IMR-90 (cell line): ENCODE results near the gene NECAB2. TPM values are rescaled to one million over a fixed set of nuclear protein-coding genes. Genes with fewer than 3 reads are reported as not detected.

Experiments used
- ATAC-seq: fragments of 200-7000 bp; cut with Tn5 transposase; 2 replicates; pipeline ENCODE4 v1.9.1; 2020; ENCODE audit warnings: low read depth, mild to moderate bottlenecking, moderate library complexity
- BruUV-seq: library from RNA; stranded (reverse); fragments of 400-500 nt; replicated peaks from 2 replicates; lab custom pipeline; 2021; lab: Mats Ljungman, UMichigan
- CTCF ChIA-PET: fragments of 300-600 bp; formaldehyde crosslinking; extraction: SDS; loops from one replicate; lab custom pipeline; 2021; ENCODE audit warnings: antibody characterized with exemption; lab: Yijun Ruan, JAX
- POLR2A ChIA-PET: fragments of 300-600 bp; sonication (Branson Sonifier 250); formaldehyde crosslinking; loops from one replicate; lab custom pipeline; 2022; ENCODE audit warnings: antibody characterized with exemption; ENCODE audit not compliant: unreplicated experiment; lab: Charles Lee
- DNase-seq: peaks from one replicate; pipeline ENCODE4 v3.0.0; 2013
- H2AFZ ChIP-seq: replicated peaks from 2 replicates; pipeline ENCODE3; 2013; ENCODE audit warnings: low read length, mild to moderate bottlenecking; ENCODE audit not compliant: poor library complexity
- H2AK5ac ChIP-seq: 2 replicates; pipeline ENCODE4 v1.6.1; 2013; ENCODE audit warnings: low read depth, low read length, inconsistent platforms
- H2AK9ac ChIP-seq: replicated peaks from 2 replicates; pipeline ENCODE3; 2013; ENCODE audit warnings: mild to moderate bottlenecking, low read depth, low read length, moderate library complexity; ENCODE audit not compliant: poor library complexity
- H2BK120ac ChIP-seq: 2 replicates; pipeline ENCODE4 v1.6.1; 2013; ENCODE audit warnings: low read depth, low read length, inconsistent platforms
- H2BK15ac ChIP-seq: 3 replicates; pipeline ENCODE4 v1.6.1; 2013; ENCODE audit warnings: low read depth, low read length, inconsistent platforms
- H2BK20ac ChIP-seq: 2 replicates; pipeline ENCODE4 v1.6.1; 2013; ENCODE audit warnings: low read depth, mild to moderate bottlenecking, inconsistent platforms, low read length, moderate library complexity
- H2BK5ac ChIP-seq: 2 replicates; pipeline ENCODE4 v1.6.1; 2013; ENCODE audit warnings: mild to moderate bottlenecking, low read depth, low read length, inconsistent platforms; ENCODE audit not compliant: poor library complexity, severe bottlenecking
- H3K14ac ChIP-seq: replicated peaks from 2 replicates; pipeline ENCODE4 v1.6.1; 2013; ENCODE audit warnings: low read depth, low read length, inconsistent platforms
- H3K18ac ChIP-seq: 2 replicates; pipeline ENCODE4 v1.6.1; 2013; ENCODE audit warnings: low read depth, low read length, control low read depth
- H3K23ac ChIP-seq: 2 replicates; pipeline ENCODE4 v1.6.1; 2013; ENCODE audit warnings: low read depth, low read length, inconsistent platforms
- H3K27ac ChIP-seq: 2 replicates; pipeline ENCODE4 v1.5.1; 2013; ENCODE audit warnings: mild to moderate bottlenecking, control low read depth, low read length; ENCODE audit not compliant: insufficient read depth
- H3K27me3 ChIP-seq: 2 replicates; pipeline ENCODE4 v1.6.1; 2013; ENCODE audit warnings: low read length; ENCODE audit not compliant: control insufficient read depth, insufficient read depth
- H3K36me3 ChIP-seq: 2 replicates; pipeline ENCODE4 v1.6.1; 2013; ENCODE audit warnings: low read length, mixed read lengths; ENCODE audit not compliant: control insufficient read depth, insufficient read depth
- H3K4ac ChIP-seq: 2 replicates; pipeline ENCODE4 v1.6.1; 2013; ENCODE audit warnings: low read depth, low read length, inconsistent platforms
- H3K4me1 ChIP-seq: 2 replicates; pipeline ENCODE4 v1.6.1; 2013; ENCODE audit warnings: low read length, mixed read lengths; ENCODE audit not compliant: control insufficient read depth, insufficient read depth
- H3K4me2 ChIP-seq: 2 replicates; pipeline ENCODE4 v1.6.1; 2013; ENCODE audit warnings: low read depth, mild to moderate bottlenecking, control low read depth, low read length, moderate library complexity
- H3K4me3 ChIP-seq: 2 replicates; pipeline ENCODE4 v1.5.1; 2013; ENCODE audit warnings: low read depth, mild to moderate bottlenecking, control low read depth, low read length, moderate library complexity; ENCODE audit not compliant: insufficient read depth
- H3K56ac ChIP-seq: 2 replicates; pipeline ENCODE4 v1.6.1; 2013; ENCODE audit warnings: low read length, inconsistent platforms; ENCODE audit not compliant: insufficient read depth; ENCODE audit errors: extremely low read depth
- H3K79me1 ChIP-seq, 2 experiments: 2 replicates each; pipeline ENCODE4 v1.6.1; 2013; ENCODE audit warnings: low read length in 2 of 2, inconsistent platforms in 1 of 2, low read depth in 1 of 2
- H3K9ac ChIP-seq: 2 replicates; pipeline ENCODE4 v1.6.1; 2013; ENCODE audit warnings: low read depth, low read length, control low read depth
- H3K9me1 ChIP-seq: 2 replicates; pipeline ENCODE4 v1.6.1; 2013; ENCODE audit warnings: low read length, inconsistent platforms; ENCODE audit not compliant: insufficient read depth
- H3K9me3 ChIP-seq: 2 replicates; pipeline ENCODE4 v1.6.1; 2013; ENCODE audit warnings: low read length; ENCODE audit not compliant: control insufficient read depth, insufficient read depth
- H4K20me1 ChIP-seq: 2 replicates; pipeline ENCODE4 v1.6.1; 2013; ENCODE audit warnings: low read length, inconsistent platforms; ENCODE audit not compliant: insufficient read depth
- H4K5ac ChIP-seq: 2 replicates; pipeline ENCODE4 v1.6.1; 2013; ENCODE audit warnings: mild to moderate bottlenecking, low read depth, low read length, control low read depth
- H4K8ac ChIP-seq, 2 experiments: 2 replicates each; pipeline ENCODE4 v1.6.1; 2013; ENCODE audit warnings: low read depth in 2 of 2, low read length in 2 of 2, control low read depth in 1 of 2, inconsistent platforms in 1 of 2
- H4K91ac ChIP-seq: 2 replicates; pipeline ENCODE4 v1.6.1; 2013; ENCODE audit warnings: low read depth, low read length, inconsistent platforms; ENCODE audit not compliant: insufficient read depth
- BHLHE40 ChIP-seq: fragments of 150-350 bp; IDR thresholded peaks from 2 replicates; pipeline ENCODE4 v1.6.1; 2016; ENCODE audit warnings: mild to moderate bottlenecking, low read depth, low read length
- CEBPB ChIP-seq: IDR thresholded peaks from 2 replicates; pipeline ENCODE4 v1.6.1; 2012; ENCODE audit warnings: low read depth, low read length, improper control_type of control experiment
- CHD1 ChIP-seq: IDR thresholded peaks from 2 replicates; pipeline ENCODE4 v1.6.1; 2012; ENCODE audit warnings: low read depth, low read length, improper control_type of control experiment
- CTCF ChIP-seq: conservative IDR thresholded peaks from 2 replicates; pipeline ENCODE4 v1.5.1; 2012; ENCODE audit warnings: mild to moderate bottlenecking, low read depth, low read length, improper control_type of control experiment
- ELK1 ChIP-seq: fragments of 150-350 bp; IDR thresholded peaks from 2 replicates; pipeline ENCODE4 v1.6.1; 2016; ENCODE audit warnings: low read depth, mild to moderate bottlenecking, low read length, moderate library complexity, borderline replicate concordance
- FOS ChIP-seq: fragments of 150-350 bp; IDR thresholded peaks from 2 replicates; pipeline ENCODE4 v1.6.1; 2016; ENCODE audit warnings: low read depth, low read length
- MAFK ChIP-seq: IDR thresholded peaks from 2 replicates; pipeline ENCODE4 v1.6.1; 2012; ENCODE audit warnings: low read depth, low read length, improper control_type of control experiment
- MAZ ChIP-seq: IDR thresholded peaks from 2 replicates; pipeline ENCODE4 v1.6.1; 2012; ENCODE audit warnings: low read depth, mild to moderate bottlenecking, low read length, improper control_type of control experiment, moderate library complexity, borderline replicate concordance
- MXI1 ChIP-seq: IDR thresholded peaks from 2 replicates; pipeline ENCODE4 v1.6.1; 2012; ENCODE audit warnings: low read depth, mild to moderate bottlenecking, low read length, moderate library complexity, borderline replicate concordance
- NFE2L2 ChIP-seq: fragments of 150-350 bp; IDR thresholded peaks from 2 replicates; pipeline ENCODE4 v1.6.1; 2016; ENCODE audit warnings: low read depth, mild to moderate bottlenecking, low read length
- POLR2A ChIP-seq: IDR thresholded peaks from 2 replicates; pipeline ENCODE4 v1.6.1; 2012; ENCODE audit warnings: mild to moderate bottlenecking, low read depth, low read length
- RAD21 ChIP-seq: IDR thresholded peaks from 2 replicates; pipeline ENCODE4 v1.6.1; 2012; ENCODE audit warnings: low read length, improper control_type of control experiment
- RCOR1 ChIP-seq: IDR thresholded peaks from 2 replicates; pipeline ENCODE4 v1.6.1; 2012; ENCODE audit warnings: mild to moderate bottlenecking, low read length, improper control_type of control experiment; ENCODE audit not compliant: insufficient replicate concordance
- RFX5 ChIP-seq: IDR thresholded peaks from 2 replicates; pipeline ENCODE4 v1.8.0; 2012; ENCODE audit warnings: low read depth, mild to moderate bottlenecking, low read length, moderate library complexity
- SMC3 ChIP-seq: fragments of 150-350 bp; IDR thresholded peaks from 2 replicates; pipeline ENCODE4 v1.6.1; 2016; ENCODE audit warnings: low read depth, mild to moderate bottlenecking, antibody characterized with exemption, low read length, moderate library complexity
- USF2 ChIP-seq: fragments of 150-350 bp; IDR thresholded peaks from 2 replicates; pipeline ENCODE4 v1.6.1; 2017; ENCODE audit warnings: mild to moderate bottlenecking, antibody characterized with exemption, low read length, low read depth
- WGBS, 2 experiments: methylation state at CpG; one replicate each; pipeline versions ENCODE4 v1.1.5 to v1.1.7; 2013; ENCODE audit warnings: missing lambda C conversion rate in 2 of 2; ENCODE audit not compliant: insufficient read length in 1 of 2; ENCODE audit errors: extremely low coverage in 2 of 2; 5-methylcytosine and 5-hydroxymethylcytosine counted together
- dilution Hi-C: fragments of 300-500 bp; cut with HindIII; formaldehyde crosslinking; loops from one replicate; pipeline ENCODE4 v1.14.3; 2018; ENCODE audit warnings: low sequenced_read_pairs; ENCODE audit not compliant: unreplicated experiment
- in situ Hi-C: fragments of 300-500 bp; cut with MboI; formaldehyde crosslinking; loops from 3 replicates; pipeline ENCODE4 v1.14.3; 2019; ENCODE audit warnings: low sequenced_read_pairs, inconsistent platforms, mixed read lengths
- intact Hi-C: fragments of 100-400 bp; cut with micrococcal nuclease; formaldehyde crosslinking; loops from 2 replicates; pipeline ENCODE4 v1.10.0; 2022
- polyA plus RNA-seq, 3 experiments: library from polyadenylated mRNA; depleted of rRNA; stranded (reverse); fragments of >200 nt; gene quantifications; 2 replicates each; pipeline ENCODE4 v1.2.3, GENCODE V29; 2012; ENCODE audit warnings: low replicate concordance in 1 of 3
- total RNA-seq: library from RNA; depleted of rRNA; stranded (reverse); fragments of >200 nt; gene quantifications from 2 replicates; pipeline ENCODE4 v1.2.3, GENCODE V29; 2012

The NECAB2 gene
- total and polyA plus RNA-seq, 2 of the 4 experiments (the other 2 are of a cell fraction) = 0.27 TPM; not detected in 1

GRCh38 chr16:83978401-83978904 is 10.4 kb downstream of the NECAB2 start:
- Histone ChIP-seq H2BK15ac (no peak overlapping the region), H3K4me1 (no peaks in the 10 kb centered on the region), H3K18ac (no peak overlapping the region), H3K79me1 (no peaks in the 10 kb centered on the region), H4K5ac (no peak overlapping the region), H2AFZ (no peak overlapping the region), H3K4me3 (no peak overlapping the region), H4K20me1 (no peaks in the 10 kb centered on the region; the same call in 1 of the 2 replicates), H3K36me3 (no peaks in the 10 kb centered on the region), H3K9me1 (no peaks in the 10 kb centered on the region), H4K8ac (no peak overlapping the region), H2AK5ac (no peak overlapping the region), H3K4me2 (no peak overlapping the region), H3K56ac (no peak overlapping the region), H3K27me3 (peaks cover 23% of the 10 kb centered on the region), H2BK120ac (no peak overlapping the region), H2AK9ac (no peak overlapping the region), H3K9ac (no peak overlapping the region), H3K9me3 (peaks cover 14% of the 10 kb centered on the region), H4K91ac (no peak overlapping the region), H2BK5ac (no peak overlapping the region), H3K14ac (no peak overlapping the region), H3K4ac (no peak overlapping the region), H3K23ac (no peak overlapping the region), H2BK20ac (no peak overlapping the region), H3K27ac (no peak overlapping the region)
- POLR2A ChIA-PET = no interaction called here
- ATAC-seq (no peak), DNase-seq (no peak)
- CTCF ChIA-PET = no interaction called here
- intact Hi-C loops = no loop called here
- 65% methylated on average over 2 of the region's 5 CpGs; no CpG with 5 or more reads in 1 of the 2 experiments for WGBS, 2 experiments
- BruUV-seq = no TSS peak
- in situ Hi-C loops = no loop called here
- dilution Hi-C loops = no loop called here
- TF ChIP-seq POLR2A (no peak), SMC3 (no peak), RFX5 (no peak), CHD1 (no peak), USF2 (no peak), RAD21 (no peak), CTCF (no peak), RCOR1 (no peak), ELK1 (no peak), CEBPB (no peak), MXI1 (no peak), NFE2L2 (no peak), FOS (no peak), MAFK (no peak), BHLHE40 (no peak), MAZ (no peak)
